H1 (cell line): ENCODE results near the gene POLR2H. TPM values are rescaled to one million over a fixed set of nuclear protein-coding genes. Genes with fewer than 3 reads are reported as not detected.

Experiments
- CHD7 ChIP-seq: fragments of 300-600 bp; sonication (generic); IDR thresholded peaks from 2 replicates; pipeline ENCODE4 v1.7.1; 2012; ENCODE audit warnings: low read length, moderate library complexity, mild to moderate bottlenecking, inconsistent platforms; ENCODE audit not compliant: insufficient replicate concordance
- POU5F1 ChIP-seq: IDR thresholded peaks from 2 replicates; pipeline ENCODE4 v1.6.1; 2011; ENCODE audit warnings: low read depth, mild to moderate bottlenecking, low read length, moderate library complexity
- SP1 ChIP-seq: IDR thresholded peaks from 2 replicates; pipeline ENCODE4 v1.6.1; 2011; ENCODE audit warnings: low read depth, low read length
- SP2 ChIP-seq: IDR thresholded peaks from 2 replicates; pipeline ENCODE4 v1.6.1; 2012; ENCODE audit warnings: mild to moderate bottlenecking, low read length, inconsistent platforms
- TAF1 ChIP-seq: IDR thresholded peaks from 2 replicates; pipeline ENCODE4 v1.6.1; 2011; ENCODE audit warnings: mild to moderate bottlenecking, low read depth, low read length
- polyA plus RNA-seq, 7 experiments: library from polyadenylated mRNA; depleted of rRNA in 3 of 7; stranded (reverse) in 5 of 7; unstranded in 2 of 7; fragments of >200 nt in 5 of 7; fragments of 200-250 nt in 2 of 7; gene quantifications; 1 replicate in 5 of 7; 2 replicates in 1 of 7; 4 replicates in 1 of 7; pipeline versions ENCODE4 v1.2.1 to v1.2.3, GENCODE V29; 2011 to 2013; ENCODE audit warnings: missing spikeins in 2 of 7, mixed read lengths in 2 of 7
- total RNA-seq: library from RNA; stranded (reverse); fragmentation: NEBNext Ultra II Directional; extraction: Animal tissue kit (Norgen Biotek cat#: 25700); gene quantifications from 2 replicates; pipeline ENCODE4 v1.2.1, GENCODE V29; 2021
- TF ChIP-seq, protein P1 (sequence below): IDR thresholded peaks from 2 replicates; pipeline ENCODE4 v1.6.1; 2011; ENCODE audit warnings: low read depth, mild to moderate bottlenecking, low read length; ENCODE audit not compliant: insufficient read depth

Gene POLR2H
- total and polyA plus RNA-seq, 2 of the 8 experiments (the other 6 are each of a cell fraction or from before 2014, with no cell fraction given), result 113 to 335 TPM

DNA sequence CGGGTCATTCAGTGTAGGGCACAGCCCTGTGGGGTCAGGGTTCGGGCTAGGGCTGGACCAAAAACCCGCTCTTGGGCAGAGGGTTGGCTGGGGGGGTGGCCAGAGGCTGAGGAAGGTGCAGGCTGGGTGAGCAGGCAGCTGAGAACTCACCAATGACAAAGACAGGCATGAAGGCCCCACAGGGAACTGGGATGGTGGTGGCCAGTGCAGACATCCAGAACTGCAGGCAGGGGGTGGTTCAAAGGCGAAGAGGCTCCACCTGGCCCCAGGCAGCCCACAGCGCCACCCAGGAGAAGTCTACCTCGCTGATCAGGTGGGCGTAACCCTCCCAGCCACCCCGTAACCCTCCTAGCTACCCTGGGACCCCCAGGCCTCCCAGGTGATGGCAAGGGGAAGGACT is 6.8 kb upstream of the POLR2H start (continued):
- TF ChIP-seq CHD7 (no peak), TAF1 (no peak), POU5F1 (no peak), SP1 (no peak), SP2 (no peak)
- TF ChIP-seq, protein P1, sequence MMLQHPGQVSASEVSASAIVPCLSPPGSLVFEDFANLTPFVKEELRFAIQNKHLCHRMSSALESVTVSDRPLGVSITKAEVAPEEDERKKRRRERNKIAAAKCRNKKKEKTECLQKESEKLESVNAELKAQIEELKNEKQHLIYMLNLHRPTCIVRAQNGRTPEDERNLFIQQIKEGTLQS, result no peak
